HG03045 (cell line): ENCODE data around the gene SLC25A4.
"Not testable (repeated sequence)": the region's sequence is repeated elsewhere in the genome, so short reads cannot be mapped to it uniquely, and the experiment has no call there.

ENCODE experiments used
- ATAC-seq: cut with Tn5 transposase; IDR thresholded peaks from one replicate; pipeline ENCODE4 v1.9.1; 2021; ENCODE audit warnings: mild to moderate bottlenecking, moderate library complexity; ENCODE audit not compliant: unreplicated experiment

SLC25A4 gene

GRCh38 chr4:185171373-185172071, 28.5 kb downstream of the SLC25A4 start:
- no peak for ATAC-seq

GRCh38 chr4:185179488-185179887, 36.4 kb downstream of the SLC25A4 start:
- no peak for ATAC-seq

GRCh38 chr4:185182239-185182638, 39.2 kb downstream of the SLC25A4 start:
- ATAC-seq: no peak

GRCh38 chr4:185183622-185184281, 40.7 kb downstream of the SLC25A4 start:
- ATAC-seq: no peak

GRCh38 chr4:185186769-185187168, 43.7 kb downstream of the SLC25A4 start:
- no peak for ATAC-seq

GRCh38 chr4:185189606-185190305, 46.7 kb downstream of the SLC25A4 start:
- ATAC-seq: no peak

- ATAC-seq: no peak
Observed at GRCh38 chr4:185190306-185190856, 47.3 kb downstream of the SLC25A4 start.

GRCh38 chr4:185192059-185192458, 49.0 kb downstream of the SLC25A4 start:
- ATAC-seq: peak; percentile 76

- ATAC-seq: no peak
Observed at GRCh38 chr4:185194924-185195888, 52.1 kb downstream of the SLC25A4 start.

- no peak for ATAC-seq
Observed at GRCh38 chr4:185196437-185196836, 53.4 kb downstream of the SLC25A4 start.

GRCh38 chr4:185198189-185198588, 55.1 kb downstream of the SLC25A4 start:
- ATAC-seq: not testable (repeated sequence)
